ENCODE results near the gene RILPL1. TPM values are rescaled to one million over a fixed set of nuclear protein-coding genes. Genes with fewer than 3 reads are reported as not detected.
"Not testable (repeated sequence)": the region's sequence is repeated elsewhere in the genome, so short reads cannot be mapped to it uniquely, and the experiment has no call there.

RILPL1 gene
- total and polyA plus RNA-seq, 5 donors: 118 to 146 (median 131) TPM

- intact Hi-C loops (cut with DNase I); H3K27me3 ChIP-seq (ENCODE audit: control insufficient read depth, insufficient read depth); H3K27ac ChIP-seq (ENCODE audit: low read length); H3K4me3 ChIP-seq (ENCODE audit: low read length); H3K4me1 ChIP-seq (ENCODE audit: control insufficient read depth, insufficient read depth, low read length); DNase-seq; H3K9me3 ChIP-seq (ENCODE audit: control insufficient read depth, low read length); ATAC-seq: not testable (repeated sequence)
- WGBS: 82% methylated on average over 5 of the region's 5 CpGs
Measured at GRCh38 chr12:123554843-123555242, 21.3 kb upstream of the RILPL1 start.

- H3K4me1 ChIP-seq (ENCODE audit: control insufficient read depth, insufficient read depth, low read length); H3K4me3 ChIP-seq (ENCODE audit: low read length); H3K27me3 ChIP-seq (ENCODE audit: control insufficient read depth, insufficient read depth); intact Hi-C loops (cut with DNase I); ATAC-seq; DNase-seq; H3K9me3 ChIP-seq (ENCODE audit: control insufficient read depth, low read length); H3K27ac ChIP-seq (ENCODE audit: low read length): not testable (repeated sequence)
- 63% methylated on average over 2 of the region's 2 CpGs for WGBS
Measured at GRCh38 chr12:123554136-123554535, 20.6 kb upstream of the RILPL1 start.

GRCh38 chr12:123550700-123551099 lies 17.2 kb upstream of the RILPL1 start:
- H3K4me3 ChIP-seq (ENCODE audit: low read length): no peak overlapping the region
- no peaks in the 10 kb centered on the region for H3K4me1 ChIP-seq (ENCODE audit: control insufficient read depth, insufficient read depth, low read length)
- H3K27ac ChIP-seq (ENCODE audit: low read length): no peak overlapping the region
- H3K9me3 ChIP-seq (ENCODE audit: control insufficient read depth, low read length): no peaks in the 10 kb centered on the region
- WGBS: 83% methylated on average over 2 of the region's 2 CpGs
- no peak for DNase-seq
- no peaks in the 10 kb centered on the region for H3K27me3 ChIP-seq (ENCODE audit: control insufficient read depth, insufficient read depth)
- ATAC-seq: no peak
- intact Hi-C loops (cut with DNase I): no loop called here

- 57% methylated on average over 3 of the region's 3 CpGs for WGBS
- ATAC-seq: no peak
- no peak overlapping the region for H3K4me3 ChIP-seq (ENCODE audit: low read length)
- DNase-seq: no peak
- H3K4me1 ChIP-seq (ENCODE audit: control insufficient read depth, insufficient read depth, low read length): no peaks in the 10 kb centered on the region
- no peak overlapping the region for H3K27ac ChIP-seq (ENCODE audit: low read length)
- no peaks in the 10 kb centered on the region for H3K27me3 ChIP-seq (ENCODE audit: control insufficient read depth, insufficient read depth)
- intact Hi-C loops (cut with DNase I): no loop called here
- no peaks in the 10 kb centered on the region for H3K9me3 ChIP-seq (ENCODE audit: control insufficient read depth, low read length)
Measured at GRCh38 chr12:123548107-123548506, 14.6 kb upstream of the RILPL1 start.

DNA sequence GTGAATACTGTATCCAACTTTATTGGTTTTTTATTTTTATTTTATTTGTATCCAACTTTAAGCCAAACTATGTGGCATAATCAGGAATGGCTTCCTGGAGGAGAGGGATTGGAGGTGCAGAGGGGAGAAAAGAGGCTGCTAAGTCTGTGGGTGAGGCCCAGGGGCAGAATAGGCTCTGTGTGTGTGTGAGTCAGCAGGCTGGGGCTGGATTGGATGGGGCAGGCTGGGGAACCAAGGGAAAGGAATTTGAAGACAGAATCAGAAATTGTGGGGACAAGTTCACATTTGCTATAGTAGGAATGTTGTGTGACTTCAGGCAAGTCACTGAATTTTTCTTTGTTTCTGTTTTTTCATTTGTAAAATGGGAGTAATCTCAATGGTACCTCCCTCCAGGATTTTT lies 12.8 kb upstream of the RILPL1 start:
- H3K9me3 ChIP-seq (ENCODE audit: control insufficient read depth, low read length): no peaks in the 10 kb centered on the region
- no peak overlapping the region for H3K27ac ChIP-seq (ENCODE audit: low read length)
- ATAC-seq (no peak), DNase-seq (no peak)
- no peaks in the 10 kb centered on the region for H3K27me3 ChIP-seq (ENCODE audit: control insufficient read depth, insufficient read depth)
- no peaks in the 10 kb centered on the region for H3K4me1 ChIP-seq (ENCODE audit: control insufficient read depth, insufficient read depth, low read length)
- H3K4me3 ChIP-seq (ENCODE audit: low read length): no peak overlapping the region
- intact Hi-C loops (cut with DNase I): no loop called here

DNA sequence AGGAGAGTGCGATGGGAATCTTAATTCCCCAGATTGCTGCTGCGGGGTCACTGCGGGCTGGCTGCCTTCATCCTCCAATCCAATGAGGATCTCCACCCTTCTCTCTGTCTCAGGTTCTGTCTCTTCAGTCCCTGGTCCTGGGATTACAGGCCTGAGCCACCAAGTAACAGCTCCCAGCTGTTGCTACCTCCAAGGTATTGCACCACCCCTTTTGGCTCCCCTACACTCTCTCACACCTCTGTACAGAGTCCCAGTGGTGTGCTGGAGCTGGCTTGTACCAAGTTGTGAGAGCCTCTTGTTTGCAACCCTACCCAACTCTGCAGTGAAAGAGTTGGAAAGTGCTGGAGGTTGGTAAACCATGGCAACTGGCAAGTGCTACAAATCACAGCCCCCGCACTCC lies 10.0 kb upstream of the RILPL1 start:
- no peaks in the 10 kb centered on the region for H3K27me3 ChIP-seq (ENCODE audit: control insufficient read depth, insufficient read depth)
- no peak overlapping the region for H3K27ac ChIP-seq (ENCODE audit: low read length)
- ATAC-seq (no peak), DNase-seq (no peak)
- H3K4me3 ChIP-seq (ENCODE audit: low read length): no peak overlapping the region
- H3K9me3 ChIP-seq (ENCODE audit: control insufficient read depth, low read length): no peaks in the 10 kb centered on the region
- no peaks in the 10 kb centered on the region for H3K4me1 ChIP-seq (ENCODE audit: control insufficient read depth, insufficient read depth, low read length)
- intact Hi-C loops (cut with DNase I): no loop called here
- WGBS: 84% methylated on average over 4 of the region's 4 CpGs

DNA sequence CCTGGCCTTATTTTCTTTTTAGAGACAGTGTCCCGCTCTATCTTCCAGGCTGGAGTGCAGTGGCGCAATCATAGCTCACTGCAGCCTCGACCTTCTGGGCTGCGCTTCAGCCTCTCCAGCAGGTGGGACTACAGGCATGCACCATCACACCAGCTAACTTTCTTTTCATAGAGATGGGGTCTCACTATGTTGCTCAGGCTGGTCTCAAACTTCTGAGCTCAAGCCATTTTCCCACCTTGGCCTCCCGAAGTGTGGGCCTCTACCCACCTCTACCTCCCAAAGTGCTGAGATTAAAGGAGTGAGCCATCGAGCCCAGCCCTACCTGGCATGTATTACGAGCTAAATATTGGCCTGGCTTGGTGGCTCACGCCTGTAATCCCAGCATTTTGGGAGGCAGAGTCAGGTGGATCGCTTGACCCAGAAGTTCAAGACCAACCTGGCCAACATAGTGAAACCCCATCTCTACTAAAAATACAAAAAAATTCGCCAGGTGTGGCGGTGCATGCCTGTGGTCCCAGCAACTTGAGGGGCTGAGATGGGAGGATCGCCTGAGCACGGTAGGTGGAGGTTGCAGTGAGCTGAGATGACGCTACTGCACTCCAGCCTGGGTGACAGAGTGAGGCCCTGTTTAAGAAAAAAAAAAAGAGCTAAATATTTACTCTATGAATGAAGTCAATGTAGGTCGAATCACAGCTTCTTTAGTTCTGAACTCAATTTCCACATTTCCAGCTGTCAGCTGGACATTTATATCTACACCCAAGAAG lies 7.6 kb upstream of the RILPL1 start:
- intact Hi-C loops (cut with DNase I): no loop called here
- no peak for DNase-seq
- Histone ChIP-seq H3K27me3 (ENCODE audit: control insufficient read depth, insufficient read depth) (no peaks in the 10 kb centered on the region), H3K4me1 (ENCODE audit: control insufficient read depth, insufficient read depth, low read length) (no peaks in the 10 kb centered on the region), H3K4me3 (ENCODE audit: low read length) (no peak overlapping the region), H3K27ac (ENCODE audit: low read length) (no peak overlapping the region), H3K9me3 (ENCODE audit: control insufficient read depth, low read length) (no peaks in the 10 kb centered on the region)
- no peak for ATAC-seq
- 89% methylated on average over 15 of the region's 15 CpGs for WGBS

DNA sequence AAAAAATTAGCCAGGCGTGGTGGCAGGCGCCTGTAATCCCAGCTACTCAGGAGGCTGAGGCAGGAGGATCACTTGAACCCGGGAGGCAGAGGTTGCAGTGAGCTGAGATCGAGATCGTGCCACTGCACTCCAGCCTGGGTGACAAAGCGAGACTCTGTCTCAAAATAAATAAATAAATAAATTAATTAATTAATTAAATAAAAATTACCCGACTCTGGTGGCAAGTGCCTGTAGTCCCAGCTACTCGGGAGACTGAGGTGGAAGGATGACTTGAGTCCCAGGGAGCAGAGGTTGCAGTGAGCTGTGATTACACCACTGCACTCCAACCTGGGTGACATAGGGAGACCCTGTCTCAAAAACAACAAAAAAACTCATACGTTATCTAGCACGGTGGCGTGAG lies 2.4 kb upstream of the RILPL1 start:
- H3K27ac ChIP-seq (ENCODE audit: low read length); intact Hi-C loops (cut with DNase I); ATAC-seq; H3K4me3 ChIP-seq (ENCODE audit: low read length); H3K27me3 ChIP-seq (ENCODE audit: control insufficient read depth, insufficient read depth); H3K4me1 ChIP-seq (ENCODE audit: control insufficient read depth, insufficient read depth, low read length); H3K9me3 ChIP-seq (ENCODE audit: control insufficient read depth, low read length): not testable (repeated sequence)
- WGBS: 85% methylated on average over 11 of the region's 11 CpGs
- peak in 1 of 3 donors; percentile 6 for DNase-seq

DNA sequence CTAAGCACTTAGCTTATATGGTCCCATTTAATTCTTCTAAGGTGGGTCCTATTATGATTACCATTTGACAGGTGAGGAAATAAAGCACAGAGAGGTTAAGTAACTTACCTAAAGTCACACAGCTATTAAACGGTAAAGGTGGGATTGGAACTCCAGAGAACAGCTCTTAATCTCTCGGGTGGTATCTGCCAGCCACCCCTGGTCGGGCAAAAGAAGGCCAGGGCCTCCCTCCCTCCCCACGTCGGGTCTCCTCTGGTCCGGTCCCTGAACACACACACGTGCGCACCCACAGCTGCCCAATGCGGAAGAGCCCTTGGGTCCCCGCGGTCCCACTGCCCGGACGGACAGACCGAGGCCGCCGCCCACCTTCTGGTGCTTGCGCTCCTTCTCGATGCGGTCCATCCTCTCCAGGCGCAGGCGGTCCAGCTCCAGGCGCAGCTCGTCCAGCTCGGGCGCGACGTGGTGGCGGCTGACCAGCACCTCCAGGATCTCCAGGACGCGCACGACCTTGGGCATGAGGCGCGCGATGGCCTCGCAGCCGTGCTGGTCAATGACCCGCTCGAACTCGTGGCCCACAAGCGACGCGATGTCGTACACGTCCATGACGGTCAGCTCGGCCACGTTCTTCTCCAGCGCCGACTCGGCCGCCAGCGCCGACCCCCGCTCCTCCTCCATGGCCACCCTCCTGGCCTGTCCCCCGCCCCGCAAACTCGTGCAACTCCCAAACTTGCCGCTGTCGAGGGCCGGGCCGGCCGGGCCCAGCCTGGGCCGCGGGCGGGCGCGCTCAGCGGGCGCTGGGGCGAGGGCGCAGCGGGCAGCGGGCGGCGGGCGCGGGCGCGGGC lies 490 bp downstream of the RILPL1 start:
- intact Hi-C loops (cut with DNase I): no loop called here
- DNase-seq: peak; percentile 59 to 84 (median 82)

GRCh38 chr12:123532019-123532418 lies 1.5 kb downstream of the RILPL1 start:
- ATAC-seq (peak; percentile 3 to 36), DNase-seq (peak in 1 of 3 donors; percentile 56)
- Histone ChIP-seq H3K9me3 (ENCODE audit: control insufficient read depth, low read length) (no peaks in the 10 kb centered on the region), H3K4me1 (ENCODE audit: control insufficient read depth, insufficient read depth, low read length) (peaks cover 6% of the 10 kb centered on the region), H3K4me3 (ENCODE audit: low read length) (peak overlapping the region; percentile 83), H3K27ac (ENCODE audit: low read length) (peak overlapping the region; percentile 94), H3K27me3 (ENCODE audit: control insufficient read depth, insufficient read depth) (no peaks in the 10 kb centered on the region)
- WGBS: 2% methylated on average over 1 of the region's 1 CpG
- intact Hi-C loops (cut with DNase I): no loop called here

More for the DNA sequence above, 490 bp downstream of the RILPL1 start:
- Histone ChIP-seq H3K27me3 (ENCODE audit: control insufficient read depth, insufficient read depth) (no peaks in the 10 kb centered on the region), H3K27ac (ENCODE audit: low read length) (peak overlapping the region; percentile 59), H3K4me1 (ENCODE audit: control insufficient read depth, insufficient read depth, low read length) (peaks cover 6% of the 10 kb centered on the region), H3K4me3 (ENCODE audit: low read length) (peak overlapping the region; percentile 83), H3K9me3 (ENCODE audit: control insufficient read depth, low read length) (no peaks in the 10 kb centered on the region)
- peak; percentile 37 to 38 for ATAC-seq
- 1% methylated on average over 79 of the region's 79 CpGs for WGBS

- peak overlapping the region; percentile 94 for H3K27ac ChIP-seq (ENCODE audit: low read length)
- no peaks in the 10 kb centered on the region for H3K9me3 ChIP-seq (ENCODE audit: control insufficient read depth, low read length)
- peaks cover 6% of the 10 kb centered on the region for H3K4me1 ChIP-seq (ENCODE audit: control insufficient read depth, insufficient read depth, low read length)
- intact Hi-C loops (cut with DNase I): no loop called here
- ATAC-seq (peak in 1 of 2 donors; percentile 14), DNase-seq (peak in 2 of 3 donors; percentile 59 to 68)
- H3K27me3 ChIP-seq (ENCODE audit: control insufficient read depth, insufficient read depth): no peaks in the 10 kb centered on the region
- 37% methylated on average over 7 of the region's 7 CpGs for WGBS
- H3K4me3 ChIP-seq (ENCODE audit: low read length): no peak overlapping the region
Measured at GRCh38 chr12:123531091-123531490, 2.4 kb downstream of the RILPL1 start.
